HL-60 (cell line): Measurements from ENCODE around the gene FMNL3.

Experiments used
- POLR2AphosphoS5 ChIP-seq: IDR thresholded peaks from 2 replicates; pipeline ENCODE4 v1.6.1; 2012; ENCODE audit warnings: low read depth
- TF ChIP-seq, protein P1 (sequence below): IDR thresholded peaks from 2 replicates; pipeline ENCODE4 v1.6.1; 2012; ENCODE audit warnings: low read depth; ENCODE audit not compliant: insufficient replicate concordance
- TF ChIP-seq, protein P2 (sequence below): IDR thresholded peaks from one replicate; pipeline ENCODE4 v1.5.1; 2011; ENCODE audit warnings: low read length, control low read depth, inconsistent platforms; ENCODE audit not compliant: insufficient read depth

DNA sequence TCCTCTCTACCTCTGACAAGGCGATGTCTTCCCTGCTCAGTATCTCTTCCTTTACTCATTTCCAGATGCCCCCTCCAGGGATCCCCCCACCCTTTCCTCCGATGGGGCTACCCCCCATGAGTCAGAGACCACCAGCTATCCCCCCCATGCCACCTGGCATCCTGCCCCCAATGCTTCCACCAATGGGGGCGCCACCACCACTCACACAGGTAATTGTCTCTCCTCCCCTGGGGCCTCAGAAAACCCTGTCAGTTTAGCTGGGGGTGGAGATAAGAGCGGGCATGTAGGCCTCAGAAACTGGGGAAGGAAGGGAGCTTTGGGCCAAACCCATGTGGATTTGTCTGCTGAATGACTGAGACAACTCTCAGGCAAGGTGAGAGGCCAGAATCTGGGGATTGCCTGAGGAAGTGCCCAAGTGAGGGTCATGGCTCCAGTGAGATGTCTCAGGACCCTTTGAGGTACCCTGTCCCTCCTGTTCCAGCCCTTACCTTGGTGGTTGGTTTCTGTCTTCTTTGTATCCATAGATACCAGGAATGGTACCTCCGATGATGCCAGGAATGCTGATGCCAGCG, 75.8 kb downstream of the FMNL3 start:
- TF ChIP-seq, protein P1, sequence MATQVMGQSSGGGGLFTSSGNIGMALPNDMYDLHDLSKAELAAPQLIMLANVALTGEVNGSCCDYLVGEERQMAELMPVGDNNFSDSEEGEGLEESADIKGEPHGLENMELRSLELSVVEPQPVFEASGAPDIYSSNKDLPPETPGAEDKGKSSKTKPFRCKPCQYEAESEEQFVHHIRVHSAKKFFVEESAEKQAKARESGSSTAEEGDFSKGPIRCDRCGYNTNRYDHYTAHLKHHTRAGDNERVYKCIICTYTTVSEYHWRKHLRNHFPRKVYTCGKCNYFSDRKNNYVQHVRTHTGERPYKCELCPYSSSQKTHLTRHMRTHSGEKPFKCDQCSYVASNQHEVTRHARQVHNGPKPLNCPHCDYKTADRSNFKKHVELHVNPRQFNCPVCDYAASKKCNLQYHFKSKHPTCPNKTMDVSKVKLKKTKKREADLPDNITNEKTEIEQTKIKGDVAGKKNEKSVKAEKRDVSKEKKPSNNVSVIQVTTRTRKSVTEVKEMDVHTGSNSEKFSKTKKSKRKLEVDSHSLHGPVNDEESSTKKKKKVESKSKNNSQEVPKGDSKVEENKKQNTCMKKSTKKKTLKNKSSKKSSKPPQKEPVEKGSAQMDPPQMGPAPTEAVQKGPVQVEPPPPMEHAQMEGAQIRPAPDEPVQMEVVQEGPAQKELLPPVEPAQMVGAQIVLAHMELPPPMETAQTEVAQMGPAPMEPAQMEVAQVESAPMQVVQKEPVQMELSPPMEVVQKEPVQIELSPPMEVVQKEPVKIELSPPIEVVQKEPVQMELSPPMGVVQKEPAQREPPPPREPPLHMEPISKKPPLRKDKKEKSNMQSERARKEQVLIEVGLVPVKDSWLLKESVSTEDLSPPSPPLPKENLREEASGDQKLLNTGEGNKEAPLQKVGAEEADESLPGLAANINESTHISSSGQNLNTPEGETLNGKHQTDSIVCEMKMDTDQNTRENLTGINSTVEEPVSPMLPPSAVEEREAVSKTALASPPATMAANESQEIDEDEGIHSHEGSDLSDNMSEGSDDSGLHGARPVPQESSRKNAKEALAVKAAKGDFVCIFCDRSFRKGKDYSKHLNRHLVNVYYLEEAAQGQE: no peak
- TF ChIP-seq, protein P2, sequence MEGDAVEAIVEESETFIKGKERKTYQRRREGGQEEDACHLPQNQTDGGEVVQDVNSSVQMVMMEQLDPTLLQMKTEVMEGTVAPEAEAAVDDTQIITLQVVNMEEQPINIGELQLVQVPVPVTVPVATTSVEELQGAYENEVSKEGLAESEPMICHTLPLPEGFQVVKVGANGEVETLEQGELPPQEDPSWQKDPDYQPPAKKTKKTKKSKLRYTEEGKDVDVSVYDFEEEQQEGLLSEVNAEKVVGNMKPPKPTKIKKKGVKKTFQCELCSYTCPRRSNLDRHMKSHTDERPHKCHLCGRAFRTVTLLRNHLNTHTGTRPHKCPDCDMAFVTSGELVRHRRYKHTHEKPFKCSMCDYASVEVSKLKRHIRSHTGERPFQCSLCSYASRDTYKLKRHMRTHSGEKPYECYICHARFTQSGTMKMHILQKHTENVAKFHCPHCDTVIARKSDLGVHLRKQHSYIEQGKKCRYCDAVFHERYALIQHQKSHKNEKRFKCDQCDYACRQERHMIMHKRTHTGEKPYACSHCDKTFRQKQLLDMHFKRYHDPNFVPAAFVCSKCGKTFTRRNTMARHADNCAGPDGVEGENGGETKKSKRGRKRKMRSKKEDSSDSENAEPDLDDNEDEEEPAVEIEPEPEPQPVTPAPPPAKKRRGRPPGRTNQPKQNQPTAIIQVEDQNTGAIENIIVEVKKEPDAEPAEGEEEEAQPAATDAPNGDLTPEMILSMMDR: no peak
- TF ChIP-seq POLR2AphosphoS5: no peak
